HepG2 (cell line): ENCODE data around the gene CCDC183. TPM values are rescaled to one million over a fixed set of nuclear protein-coding genes. Genes with fewer than 3 reads are reported as not detected.

ENCODE experiments used
- CEBPB ChIP-seq: IDR thresholded peaks from 2 replicates; pipeline ENCODE4 v1.6.1; 2011; ENCODE audit warnings: low read depth, low read length, improper control_type of control experiment, borderline replicate concordance
- CREB1 ChIP-seq, 2 experiments: fragments of 450-650 bp in 1 of 2; IDR thresholded peaks; 2 replicates each; pipeline ENCODE4 v1.6.1; 2016 to 2017; ENCODE audit warnings: control low read depth in 1 of 2, mild to moderate bottlenecking in 1 of 2, missing compliant biosample characterization in 1 of 2, missing genetic modification characterization in 1 of 2
- GZF1 ChIP-seq: sonication (generic); formaldehyde crosslinking; IDR thresholded peaks from 2 replicates; pipeline ENCODE4 v1.5.1; 2020; ENCODE audit warnings: mild to moderate bottlenecking, missing genetic modification reagents
- HCFC1 ChIP-seq: fragments of 150-350 bp; IDR thresholded peaks from 2 replicates; pipeline ENCODE4 v1.6.1; 2014; ENCODE audit warnings: low read depth, low read length
- HDAC2 ChIP-seq: sonication (generic); formaldehyde crosslinking; IDR thresholded peaks from 2 replicates; pipeline ENCODE4 v1.4.0; 2020; ENCODE audit warnings: missing genetic modification reagents
- HNF4A ChIP-seq: sonication (generic); formaldehyde crosslinking; IDR thresholded peaks from 2 replicates; pipeline ENCODE4 v1.4.0; 2020; ENCODE audit warnings: missing genetic modification reagents
- KDM5B ChIP-seq: sonication (generic); formaldehyde crosslinking; IDR thresholded peaks from 2 replicates; pipeline ENCODE4 v1.4.0; 2020; ENCODE audit warnings: missing genetic modification reagents, mild to moderate bottlenecking, borderline replicate concordance
- ONECUT2 ChIP-seq: sonication (generic); formaldehyde crosslinking; IDR thresholded peaks from 2 replicates; pipeline ENCODE4 v1.4.0; 2020; ENCODE audit warnings: missing genetic modification reagents
- RARG ChIP-seq: sonication (generic); formaldehyde crosslinking; IDR thresholded peaks from 2 replicates; pipeline ENCODE4 v1.4.0; 2020; ENCODE audit warnings: low read depth, mild to moderate bottlenecking, missing genetic modification reagents
- RBM22 ChIP-seq: fragments of 200-400 bp; formaldehyde crosslinking; optimal IDR thresholded peaks from 2 replicates; pipeline ENCODE3; 2017; ENCODE audit warnings: mild to moderate bottlenecking, low read length, moderate library complexity
- SAP130 ChIP-seq: IDR thresholded peaks from 2 replicates; pipeline ENCODE4 v1.6.1; 2016; ENCODE audit warnings: low read depth
- ZBTB20 ChIP-seq: sonication (generic); formaldehyde crosslinking; IDR thresholded peaks from 2 replicates; pipeline ENCODE4 v1.8.1; 2023; ENCODE audit warnings: missing genetic modification reagents, low read depth, mild to moderate bottlenecking, borderline replicate concordance
- ZFP36L1 ChIP-seq: sonication (generic); formaldehyde crosslinking; IDR thresholded peaks from 2 replicates; pipeline ENCODE4 v1.8.0; 2022; ENCODE audit warnings: mild to moderate bottlenecking, missing genetic modification reagents, moderate library complexity
- ZMAT3 ChIP-seq: sonication (generic); formaldehyde crosslinking; conservative IDR thresholded peaks from 2 replicates; pipeline ENCODE4 v1.7.0; 2021; ENCODE audit warnings: missing genetic modification reagents
- ZNF180 ChIP-seq: sonication (generic); formaldehyde crosslinking; IDR thresholded peaks from 2 replicates; pipeline ENCODE4 v1.4.0; 2020; ENCODE audit warnings: low read depth, missing genetic modification reagents, borderline replicate concordance
- ZNF331 ChIP-seq: sonication (generic); formaldehyde crosslinking; IDR thresholded peaks from 2 replicates; pipeline ENCODE4 v1.4.0; 2020; ENCODE audit warnings: missing genetic modification reagents
- ZNF644 ChIP-seq: IDR thresholded peaks from 2 replicates; pipeline ENCODE4 v1.6.1; 2016; ENCODE audit warnings: low read depth
- ZNF678 ChIP-seq: sonication (generic); formaldehyde crosslinking; IDR thresholded peaks from 2 replicates; pipeline ENCODE4 v1.4.0; 2020; ENCODE audit warnings: mild to moderate bottlenecking, missing genetic modification reagents
- ZNF687 ChIP-seq: sonication (generic); formaldehyde crosslinking; IDR thresholded peaks from 2 replicates; pipeline ENCODE4 v1.5.1; 2020; ENCODE audit warnings: mild to moderate bottlenecking, missing genetic modification reagents, moderate library complexity
- ZNF777 ChIP-seq: sonication (generic); formaldehyde crosslinking; IDR thresholded peaks from 2 replicates; pipeline ENCODE4 v1.4.0; 2020; ENCODE audit warnings: missing genetic modification reagents
- ZNF878 ChIP-seq: sonication (generic); formaldehyde crosslinking; IDR thresholded peaks from 2 replicates; pipeline ENCODE4 v1.8.1; 2023; ENCODE audit warnings: mild to moderate bottlenecking, missing genetic modification reagents, moderate library complexity
- polyA plus RNA-seq, 8 experiments: library from polyadenylated mRNA; depleted of rRNA in 3 of 8; stranded (reverse) in 7 of 8; unstranded in 1 of 8; fragments of >200 nt; fragmentation: Illumina TruSeq in 4 of 8; extraction: Trizol in 4 of 8; gene quantifications; 2 replicates each; pipeline versions ENCODE4 v1.2.1 to v1.2.3, GENCODE V29; 2011 to 2016; ENCODE audit warnings: low read depth in 4 of 8, missing spikeins in 1 of 8, mixed read lengths in 1 of 8; ENCODE audit not compliant: insufficient read depth in 1 of 8
- total RNA-seq, 5 experiments: library from RNA; depleted of rRNA; stranded (reverse); fragments of >200 nt; fragmentation: Illumina TruSeq; extraction: Trizol; gene quantifications; 2 replicates each; pipeline ENCODE4 v1.2.3, GENCODE V29; 2016; ENCODE audit warnings: low read depth in 1 of 5

CCDC183 gene
- total and polyA plus RNA-seq, 2 of the 13 experiments (the other 11 are each of a cell fraction or from before 2014, with no cell fraction given) = 5.0 to 66.4 TPM

GRCh38 chr9:136787690-136788400 lies 8.3 kb upstream of the CCDC183 start (continued):
- TF ChIP-seq CREB1 (IDR thresholded peaks at IDR 0.05) = no peak
- no peak for TF ChIP-seq CREB1 (CRISPR knock-in tag; IDR thresholded peaks at IDR 0.05)
- TF ChIP-seq ZNF331 (CRISPR knock-in tag) = no peak; the same call in 1 of the 2 replicates
- TF ChIP-seq ZNF687 (CRISPR knock-in tag) = peak; percentile 79
- TF ChIP-seq ZBTB20 (CRISPR knock-in tag) = peak; percentile 77; the same call in 1 of the 2 replicates
- no peak for TF ChIP-seq ZNF180 (CRISPR knock-in tag)
- TF ChIP-seq HNF4A (CRISPR knock-in tag) = no peak
- TF ChIP-seq ZNF878 (CRISPR knock-in tag) = peak; percentile 60; the same call in 1 of the 2 replicates
- no peak for TF ChIP-seq RBM22
- no peak for TF ChIP-seq ZNF678 (CRISPR knock-in tag)
- TF ChIP-seq ZNF644 = no peak
- peak; percentile 25; the same call in 1 of the 2 replicates for TF ChIP-seq HDAC2 (CRISPR knock-in tag)
- peak; percentile 48; the same call in 1 of the 2 replicates for TF ChIP-seq KDM5B (CRISPR knock-in tag)
- peak; percentile 42 for TF ChIP-seq SAP130 (CRISPR knock-in tag)
- no peak for TF ChIP-seq RARG (CRISPR knock-in tag)
- TF ChIP-seq CEBPB = no peak
- no peak for TF ChIP-seq ONECUT2
- TF ChIP-seq HCFC1 = no peak
- no peak for TF ChIP-seq ZNF777 (CRISPR knock-in tag)
- TF ChIP-seq ZMAT3 (CRISPR knock-in tag) = no peak
- TF ChIP-seq ZFP36L1 = no peak
- 0 out of 2 replicates have a peak, but pooled peaks have one; percentile 68 for TF ChIP-seq GZF1
